ENCODE measurements around the gene FTO.

DNA sequence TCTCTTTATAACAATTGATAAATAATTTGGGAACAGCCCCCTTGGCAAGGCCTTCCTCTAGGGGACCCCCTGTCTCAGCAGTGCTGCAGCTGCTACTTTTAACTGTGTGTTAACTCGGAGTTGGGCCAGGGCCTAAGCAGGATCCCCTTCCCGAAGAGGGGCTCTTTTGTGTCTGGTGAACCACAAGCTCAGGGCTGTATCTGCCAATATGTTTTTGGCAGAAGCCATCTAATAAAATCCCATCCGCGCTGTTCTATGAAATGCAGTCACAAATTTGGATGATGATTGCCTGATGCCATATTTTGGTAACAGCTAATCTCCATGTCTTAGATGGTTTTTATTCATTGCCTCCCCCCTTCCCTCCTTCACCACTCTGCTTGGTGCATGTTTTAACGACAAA lies 267.7 kb downstream of the FTO start:
- TF ChIP-seq, protein P1, sequence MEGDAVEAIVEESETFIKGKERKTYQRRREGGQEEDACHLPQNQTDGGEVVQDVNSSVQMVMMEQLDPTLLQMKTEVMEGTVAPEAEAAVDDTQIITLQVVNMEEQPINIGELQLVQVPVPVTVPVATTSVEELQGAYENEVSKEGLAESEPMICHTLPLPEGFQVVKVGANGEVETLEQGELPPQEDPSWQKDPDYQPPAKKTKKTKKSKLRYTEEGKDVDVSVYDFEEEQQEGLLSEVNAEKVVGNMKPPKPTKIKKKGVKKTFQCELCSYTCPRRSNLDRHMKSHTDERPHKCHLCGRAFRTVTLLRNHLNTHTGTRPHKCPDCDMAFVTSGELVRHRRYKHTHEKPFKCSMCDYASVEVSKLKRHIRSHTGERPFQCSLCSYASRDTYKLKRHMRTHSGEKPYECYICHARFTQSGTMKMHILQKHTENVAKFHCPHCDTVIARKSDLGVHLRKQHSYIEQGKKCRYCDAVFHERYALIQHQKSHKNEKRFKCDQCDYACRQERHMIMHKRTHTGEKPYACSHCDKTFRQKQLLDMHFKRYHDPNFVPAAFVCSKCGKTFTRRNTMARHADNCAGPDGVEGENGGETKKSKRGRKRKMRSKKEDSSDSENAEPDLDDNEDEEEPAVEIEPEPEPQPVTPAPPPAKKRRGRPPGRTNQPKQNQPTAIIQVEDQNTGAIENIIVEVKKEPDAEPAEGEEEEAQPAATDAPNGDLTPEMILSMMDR (IDR thresholded peaks at IDR 0.05): no peak
- TF ChIP-seq POLR2A (IDR thresholded peaks at IDR 0.05): no peak

Data from tibial nerve (tissue), 3 donors.